Measurements from ENCODE around the gene ZNF766. TPM values are rescaled to one million over a fixed set of nuclear protein-coding genes. Genes with fewer than 3 reads are reported as not detected.
A peak's percentile ranks its signal among the peaks of the same experiment; 100 is the strongest.

Gene ZNF766
- total and polyA plus RNA-seq, 12 donors = 2.3 to 21.4 (median 13.1) TPM

DNA sequence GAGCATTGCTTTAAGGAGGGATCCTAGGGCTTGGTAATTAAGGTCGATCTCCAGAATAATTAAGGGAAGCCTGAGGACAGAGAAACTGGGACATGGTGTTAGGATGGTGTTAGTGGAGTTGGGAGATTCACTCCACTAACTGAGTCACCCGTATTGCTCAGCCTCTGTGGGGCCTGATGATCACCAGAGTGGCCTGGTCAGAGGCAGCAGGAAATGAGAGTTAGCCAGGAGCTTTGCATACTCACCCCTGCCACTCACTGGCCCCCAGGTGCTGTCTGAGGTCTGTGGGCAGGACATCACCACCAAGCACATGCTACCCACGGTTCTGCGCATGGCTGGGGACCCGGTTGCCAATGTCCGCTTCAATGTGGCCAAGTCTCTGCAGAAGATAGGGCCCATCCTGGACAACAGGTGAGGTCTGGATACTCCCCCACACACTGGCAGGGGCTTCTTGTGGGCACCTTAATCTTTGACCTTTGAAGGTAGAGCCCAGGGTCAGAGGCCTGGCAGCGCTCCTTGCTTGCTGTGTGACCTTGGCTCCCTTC, 47.5 kb upstream of the ZNF766 start:
- TF ChIP-seq, protein P1, sequence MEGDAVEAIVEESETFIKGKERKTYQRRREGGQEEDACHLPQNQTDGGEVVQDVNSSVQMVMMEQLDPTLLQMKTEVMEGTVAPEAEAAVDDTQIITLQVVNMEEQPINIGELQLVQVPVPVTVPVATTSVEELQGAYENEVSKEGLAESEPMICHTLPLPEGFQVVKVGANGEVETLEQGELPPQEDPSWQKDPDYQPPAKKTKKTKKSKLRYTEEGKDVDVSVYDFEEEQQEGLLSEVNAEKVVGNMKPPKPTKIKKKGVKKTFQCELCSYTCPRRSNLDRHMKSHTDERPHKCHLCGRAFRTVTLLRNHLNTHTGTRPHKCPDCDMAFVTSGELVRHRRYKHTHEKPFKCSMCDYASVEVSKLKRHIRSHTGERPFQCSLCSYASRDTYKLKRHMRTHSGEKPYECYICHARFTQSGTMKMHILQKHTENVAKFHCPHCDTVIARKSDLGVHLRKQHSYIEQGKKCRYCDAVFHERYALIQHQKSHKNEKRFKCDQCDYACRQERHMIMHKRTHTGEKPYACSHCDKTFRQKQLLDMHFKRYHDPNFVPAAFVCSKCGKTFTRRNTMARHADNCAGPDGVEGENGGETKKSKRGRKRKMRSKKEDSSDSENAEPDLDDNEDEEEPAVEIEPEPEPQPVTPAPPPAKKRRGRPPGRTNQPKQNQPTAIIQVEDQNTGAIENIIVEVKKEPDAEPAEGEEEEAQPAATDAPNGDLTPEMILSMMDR (IDR thresholded peaks at IDR 0.05) = no peak
- TF ChIP-seq POLR2A (IDR thresholded peaks at IDR 0.05) = no peak
- intact Hi-C loops (cut with DNase I) = no loop called here
- WGBS, 4 donors = 65 to 74% (median 68%) methylated on average over 7 of the region's 7 CpGs
- Histone ChIP-seq H3K4me1 (replicated peaks in 1 of 2) (no peaks in the 10 kb centered on the region), H3K36me3 (replicated peaks in 1 of 2) (peaks cover 0 to 96% of the 10 kb centered on the region in 2 donors), H3K4me3 (no peak overlapping the region), H3K9me3 (replicated peaks in 1 of 3) (no peaks in the 10 kb centered on the region), H3K27me3 (no peaks in the 10 kb centered on the region), H3K27ac (peak overlapping the region in 2 of 5 donors; percentile 37 to 62)
- peak in 5 of 7 donors; percentile 18 to 67 (median 49) for DNase-seq

DNA sequence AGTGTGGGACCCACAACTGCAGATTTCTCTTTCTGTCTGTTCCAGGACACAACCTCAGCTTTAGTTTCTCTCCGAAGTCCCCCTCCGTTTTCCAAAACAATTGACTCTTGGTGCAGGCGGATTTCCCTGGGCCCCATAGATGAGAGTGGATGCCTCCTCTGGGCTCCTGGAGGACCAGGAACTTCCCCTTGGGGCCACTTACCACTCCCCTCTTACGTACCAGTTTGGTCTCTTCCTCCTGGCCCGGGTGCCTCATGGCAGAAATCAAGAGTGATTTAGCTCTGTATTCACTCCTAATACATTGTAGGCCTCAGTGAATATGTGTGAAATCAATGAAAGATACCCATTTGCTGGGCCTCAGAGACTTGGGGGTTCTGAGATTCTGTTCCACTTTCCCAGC, 45.2 kb upstream of the ZNF766 start:
- no peaks in the 10 kb centered on the region for H3K4me1 ChIP-seq (replicated peaks in 1 of 2)
- H3K4me3 ChIP-seq = no peak overlapping the region
- no peaks in the 10 kb centered on the region for H3K9me3 ChIP-seq (replicated peaks in 1 of 3)
- 89 to 95% (median 91%) methylated on average over 5 of the region's 5 CpGs for WGBS, 4 donors
- intact Hi-C loops (cut with DNase I) = no loop called here
- TF ChIP-seq POLR2A (IDR thresholded peaks at IDR 0.05) = no peak
- TF ChIP-seq, protein P1 (IDR thresholded peaks at IDR 0.05) = no peak
- no peak for DNase-seq
- peaks cover 0 to 91% of the 10 kb centered on the region in 2 donors for H3K36me3 ChIP-seq (replicated peaks in 1 of 2)
- no peaks in the 10 kb centered on the region for H3K27me3 ChIP-seq
- H3K27ac ChIP-seq = no peak overlapping the region

DNA sequence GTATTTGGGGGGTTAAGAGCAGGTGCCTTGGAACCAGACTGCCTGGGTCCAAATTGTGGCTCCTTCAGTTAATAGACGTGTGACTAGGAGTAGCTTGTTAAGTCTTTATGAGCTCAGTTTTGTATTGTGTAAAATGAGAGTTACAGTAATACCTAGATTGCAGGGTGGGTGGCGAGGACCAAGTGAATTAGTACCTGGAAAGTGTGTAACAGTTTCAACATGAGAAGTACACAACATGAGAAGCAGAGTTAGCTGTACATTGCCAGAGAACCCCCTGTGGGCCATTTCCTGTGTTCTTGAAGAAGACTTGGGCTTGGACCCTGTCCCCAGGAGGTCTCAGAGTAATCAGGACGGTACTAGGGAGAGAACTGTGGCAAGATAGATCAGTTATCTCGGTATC, 42.7 kb upstream of the ZNF766 start:
- peak overlapping the region in 2 of 5 donors; percentile 4 to 32 for H3K27ac ChIP-seq
- no peaks in the 10 kb centered on the region for H3K9me3 ChIP-seq (replicated peaks in 1 of 3)
- DNase-seq = no peak
- TF ChIP-seq POLR2A (IDR thresholded peaks at IDR 0.05) = no peak
- TF ChIP-seq, protein P1 (IDR thresholded peaks at IDR 0.05) = no peak
- H3K4me1 ChIP-seq (replicated peaks in 1 of 2) = peaks cover 5 to 13% of the 10 kb centered on the region in 2 donors
- H3K36me3 ChIP-seq (replicated peaks in 1 of 2) = peaks cover 0 to 67% of the 10 kb centered on the region in 2 donors
- no peak overlapping the region for H3K4me3 ChIP-seq
- no peaks in the 10 kb centered on the region for H3K27me3 ChIP-seq
- intact Hi-C loops (cut with DNase I) = loop anchor here in 1 of 2 donors (5.0 kb wide), 1 partner anchor 89 kb away; the partner anchor contains the start of gene ZNF616
- WGBS, 4 donors = 79 to 93% (median 92%) methylated on average over 4 of the region's 4 CpGs

GRCh38 chr19:52227196-52227940, 42.0 kb upstream of the ZNF766 start:
- Histone ChIP-seq H3K4me3 (no peak overlapping the region), H3K36me3 (replicated peaks in 1 of 2) (peaks cover 0 to 60% of the 10 kb centered on the region in 2 donors), H3K4me1 (replicated peaks in 1 of 2) (peaks cover 5 to 19% of the 10 kb centered on the region in 2 donors), H3K9me3 (replicated peaks in 1 of 3) (no peaks in the 10 kb centered on the region), H3K27ac (peak overlapping the region in 1 of 5 donors; percentile 32), H3K27me3 (no peaks in the 10 kb centered on the region)
- TF ChIP-seq POLR2A (IDR thresholded peaks at IDR 0.05) = no peak
- TF ChIP-seq, protein P1 (IDR thresholded peaks at IDR 0.05) = no peak
- 84 to 87% (median 87%) methylated on average over 10 of the region's 10 CpGs for WGBS, 4 donors
- DNase-seq = no peak
- intact Hi-C loops (cut with DNase I) = loop anchor here in 1 of 2 donors (5.0 kb wide), 1 partner anchor 90 kb away; the partner anchor contains the start of gene ZNF616

All from adrenal gland (tissue), 12 donors.